NCI-H524 (cell line): ENCODE data around the gene SMPDL3B.

Experiments used
- DNase-seq, 2 experiments: peaks; one replicate each; lab custom pipeline; 2025; lab: John Stamatoyannopoulos, UW

The SMPDL3B gene

GRCh38 chr1:27940297-27940696 lies 5.5 kb downstream of the SMPDL3B start:
- no peak for DNase-seq

- peak; percentile 1 to 30 for DNase-seq
Observed at GRCh38 chr1:27940870-27941560, 6.2 kb downstream of the SMPDL3B start.

- DNase-seq: no peak
Observed at GRCh38 chr1:27941671-27942540, 7.1 kb downstream of the SMPDL3B start.

GRCh38 chr1:27945020-27945419 lies 10.2 kb downstream of the SMPDL3B start:
- DNase-seq: no peak

- no peak for DNase-seq
Observed at GRCh38 chr1:27949027-27949426, 14.2 kb downstream of the SMPDL3B start.

- no peak for DNase-seq
Observed at GRCh38 chr1:27951396-27951795, 16.6 kb downstream of the SMPDL3B start.

- no peak for DNase-seq
Observed at GRCh38 chr1:27952147-27952546, 17.3 kb downstream of the SMPDL3B start.

GRCh38 chr1:27954186-27954585 lies 19.4 kb downstream of the SMPDL3B start:
- no peak for DNase-seq

- DNase-seq: no peak
Observed at GRCh38 chr1:27955076-27955475, 20.3 kb downstream of the SMPDL3B start.

GRCh38 chr1:27956761-27957160 lies 22.0 kb downstream of the SMPDL3B start:
- no peak for DNase-seq

GRCh38 chr1:27957655-27958054 lies 22.9 kb downstream of the SMPDL3B start:
- DNase-seq: no peak

- DNase-seq: no peak
Observed at GRCh38 chr1:27958513-27958912, 23.7 kb downstream of the SMPDL3B start.

- peak in 1 of 2 experiments; percentile 32 for DNase-seq
Observed at GRCh38 chr1:27959792-27960603, 25.2 kb downstream of the SMPDL3B start, which contains the start of gene XKR8. Gene XKR8 (plus strand): TSS chr1:27959973. CDS start chr1:27960070, 97 bp downstream.

- DNase-seq: no peak
Observed at GRCh38 chr1:27960762-27961645, 26.2 kb downstream of the SMPDL3B start.

GRCh38 chr1:27961646-27962221 lies 26.9 kb downstream of the SMPDL3B start:
- no peak for DNase-seq

GRCh38 chr1:27963393-27963792 lies 28.6 kb downstream of the SMPDL3B start:
- no peak for DNase-seq

- no peak for DNase-seq
Observed at GRCh38 chr1:27966402-27967105, 31.8 kb downstream of the SMPDL3B start.

GRCh38 chr1:27967106-27967883 lies 32.5 kb downstream of the SMPDL3B start:
- no peak for DNase-seq

GRCh38 chr1:27967884-27968466 lies 33.2 kb downstream of the SMPDL3B start:
- DNase-seq: no peak
